CD4-positive, alpha-beta T cell (primary cell): ENCODE data around the gene HIVEP3. TPM values are rescaled to one million over a fixed set of nuclear protein-coding genes. Genes with fewer than 3 reads are reported as not detected.

Experiments
- ATAC-seq: fragments of 200-7000 bp; cut with Tn5 transposase; one replicate; pipeline ENCODE4 v1.10.0; 2022; ENCODE audit warnings: mild to moderate bottlenecking; ENCODE audit not compliant: poor library complexity
- CTCF ChIA-PET: fragments of 350-600 bp; sonication (Branson Sonifier 250); formaldehyde crosslinking; loops from one replicate; lab custom pipeline; 2021; ENCODE audit warnings: antibody characterized with exemption, inconsistent platforms; lab: Charles Lee
- POLR2A ChIA-PET: fragments of 350-600 bp; sonication (Branson Sonifier 250); formaldehyde crosslinking; loops from one replicate; lab custom pipeline; 2021; ENCODE audit warnings: antibody characterized with exemption, inconsistent platforms; lab: Charles Lee
- DNase-seq, 14 experiments: peaks; one replicate each; pipeline ENCODE4 v3.0.0-alpha.2; 2013 to 2020; ENCODE audit warnings: mixed read lengths in 2 of 14
- H3K27ac ChIP-seq, 2 donors: one replicate each; pipeline versions ENCODE4 v1.5.1 to v1.7.0; 2013; ENCODE audit warnings: low read length in 2 of 2, low read depth in 1 of 2, mild to moderate bottlenecking in 1 of 2
- H3K27me3 ChIP-seq, 2 experiments: 1 replicate in 1 of 2; 2 replicates in 1 of 2; pipeline versions ENCODE4 v1.6.1 to v1.7.0; 2013; ENCODE audit warnings: low read length in 2 of 2, control low read depth in 1 of 2, mild to moderate bottlenecking in 1 of 2, moderate library complexity in 1 of 2; ENCODE audit not compliant: insufficient read depth in 2 of 2, control insufficient read depth in 1 of 2
- H3K36me3 ChIP-seq: one replicate; pipeline ENCODE4 v1.6.1; 2013; ENCODE audit warnings: low read length, control low read depth; ENCODE audit not compliant: insufficient read depth
- H3K4me1 ChIP-seq: one replicate; pipeline ENCODE4 v1.6.1; 2013; ENCODE audit warnings: low read length, control low read depth; ENCODE audit not compliant: insufficient read depth
- H3K4me3 ChIP-seq: one replicate; pipeline ENCODE4 v1.5.1; 2013; ENCODE audit warnings: mild to moderate bottlenecking, low read length, moderate library complexity
- H3K9me3 ChIP-seq, 2 experiments: 1 replicate in 1 of 2; 2 replicates in 1 of 2; pipeline versions ENCODE4 v1.6.1 to v1.7.0; 2013; ENCODE audit warnings: low read length in 2 of 2, mild to moderate bottlenecking in 2 of 2, control low read depth in 1 of 2, moderate library complexity in 1 of 2; ENCODE audit not compliant: control insufficient read depth in 1 of 2, insufficient read depth in 1 of 2
- H3K27ac Mint-ChIP-seq: one replicate; pipeline ENCODE4 v1.8.0; 2020; ENCODE audit warnings: mixed read lengths
- H3K27me3 Mint-ChIP-seq: one replicate; pipeline ENCODE4 v1.8.0; 2021; ENCODE audit warnings: mixed read lengths
- H3K36me3 Mint-ChIP-seq: one replicate; pipeline ENCODE4 v1.8.0; 2021; ENCODE audit warnings: low read depth, mixed read lengths
- H3K4me1 Mint-ChIP-seq: one replicate; pipeline ENCODE4 v1.8.0; 2021; ENCODE audit warnings: low read depth, mixed read lengths
- H3K4me3 Mint-ChIP-seq: one replicate; pipeline ENCODE4 v1.8.0; 2020; ENCODE audit warnings: mild to moderate bottlenecking, mixed read lengths
- H3K9me3 Mint-ChIP-seq: one replicate; pipeline ENCODE4 v1.8.0; 2020; ENCODE audit warnings: mixed read lengths
- intact Hi-C, 2 experiments: fragments of 100-400 bp; cut with DNase I in 1 of 2; cut with micrococcal nuclease in 1 of 2; formaldehyde crosslinking; loops; one replicate each; pipeline versions ENCODE4 v1.15.1 to v1.9.0; 2023 to 2025; cut with DNase I, micrococcal nuclease
- total RNA-seq, 174 experiments: library from RNA in 2 of 174; stranded (reverse) in 2 of 174; gene quantifications; one replicate each; pipeline ENCODE4 v1.2.3 and lab custom pipeline; 2021 to 2026
- TF ChIP-seq, protein P1 (sequence below): fragments of 200-600 bp; IDR thresholded peaks from one replicate; pipeline ENCODE4 v1.8.0; 2022; ENCODE audit warnings: antibody characterized with exemption, mild to moderate bottlenecking

HIVEP3 gene
- total RNA-seq, 2 experiments from 2014 or later: 5.1 to 5.4 TPM

- POLR2A ChIA-PET: no interaction called here
Measured at GRCh38 chr1:41677620-41678019, 241.1 kb downstream of the HIVEP3 start.

DNA sequence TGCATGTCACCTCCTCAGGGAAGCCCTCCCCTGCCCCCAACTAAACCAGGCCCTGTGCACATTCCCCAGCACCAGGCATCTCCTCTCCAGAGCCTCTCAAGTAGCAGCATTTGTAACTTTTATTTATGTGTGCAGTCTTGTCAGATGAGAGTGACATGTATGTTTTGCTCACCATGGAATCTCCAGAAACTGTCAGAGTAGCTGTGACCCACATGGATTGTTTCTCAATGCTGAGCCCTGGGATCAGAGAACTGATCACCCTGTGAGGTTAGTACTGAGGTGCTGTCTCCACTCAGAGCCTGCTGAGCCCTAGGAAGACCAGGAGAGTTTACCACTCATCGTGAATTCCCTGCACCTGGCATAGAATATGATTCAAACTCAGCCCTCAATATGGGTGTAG is 243.3 kb downstream of the HIVEP3 start:
- peaks cover 79% of the 10 kb centered on the region for H3K4me1 ChIP-seq
- intact Hi-C loops: no loop called here
- H3K4me3 Mint-ChIP-seq: peak overlapping the region; percentile 71
- DNase-seq (no peak), ATAC-seq (no peak)
- ChIA-PET POLR2A (no interaction called here), CTCF (no interaction called here)
- H3K4me3 ChIP-seq: no peak overlapping the region
- no peaks in the 10 kb centered on the region for H3K9me3 ChIP-seq
- no peaks in the 10 kb centered on the region for H3K27me3 Mint-ChIP-seq
- H3K9me3 Mint-ChIP-seq: no peaks in the 10 kb centered on the region
- H3K4me1 Mint-ChIP-seq: peaks cover 71% of the 10 kb centered on the region
- H3K27ac ChIP-seq: no peak overlapping the region
- no peaks in the 10 kb centered on the region for H3K36me3 ChIP-seq
- peak overlapping the region; percentile 80 for H3K27ac Mint-ChIP-seq
- TF ChIP-seq, protein P1, sequence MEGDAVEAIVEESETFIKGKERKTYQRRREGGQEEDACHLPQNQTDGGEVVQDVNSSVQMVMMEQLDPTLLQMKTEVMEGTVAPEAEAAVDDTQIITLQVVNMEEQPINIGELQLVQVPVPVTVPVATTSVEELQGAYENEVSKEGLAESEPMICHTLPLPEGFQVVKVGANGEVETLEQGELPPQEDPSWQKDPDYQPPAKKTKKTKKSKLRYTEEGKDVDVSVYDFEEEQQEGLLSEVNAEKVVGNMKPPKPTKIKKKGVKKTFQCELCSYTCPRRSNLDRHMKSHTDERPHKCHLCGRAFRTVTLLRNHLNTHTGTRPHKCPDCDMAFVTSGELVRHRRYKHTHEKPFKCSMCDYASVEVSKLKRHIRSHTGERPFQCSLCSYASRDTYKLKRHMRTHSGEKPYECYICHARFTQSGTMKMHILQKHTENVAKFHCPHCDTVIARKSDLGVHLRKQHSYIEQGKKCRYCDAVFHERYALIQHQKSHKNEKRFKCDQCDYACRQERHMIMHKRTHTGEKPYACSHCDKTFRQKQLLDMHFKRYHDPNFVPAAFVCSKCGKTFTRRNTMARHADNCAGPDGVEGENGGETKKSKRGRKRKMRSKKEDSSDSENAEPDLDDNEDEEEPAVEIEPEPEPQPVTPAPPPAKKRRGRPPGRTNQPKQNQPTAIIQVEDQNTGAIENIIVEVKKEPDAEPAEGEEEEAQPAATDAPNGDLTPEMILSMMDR: no peak
- no peaks in the 10 kb centered on the region for H3K27me3 ChIP-seq
- no peaks in the 10 kb centered on the region for H3K36me3 Mint-ChIP-seq

More at GRCh38 chr1:41677620-41678019, 241.1 kb downstream of the HIVEP3 start:
- H3K4me1 Mint-ChIP-seq: peaks cover 56% of the 10 kb centered on the region
- no peaks in the 10 kb centered on the region for H3K36me3 ChIP-seq
- CTCF ChIA-PET: no interaction called here
- H3K4me3 Mint-ChIP-seq: no peak overlapping the region
- TF ChIP-seq, protein P1: no peak
- no peaks in the 10 kb centered on the region for H3K9me3 Mint-ChIP-seq
- H3K36me3 Mint-ChIP-seq: no peaks in the 10 kb centered on the region
- H3K27me3 Mint-ChIP-seq: no peaks in the 10 kb centered on the region
- intact Hi-C loops: no loop called here
- ATAC-seq: no peak
- no peak overlapping the region for H3K27ac ChIP-seq
- no peak overlapping the region for H3K4me3 ChIP-seq
- no peaks in the 10 kb centered on the region for H3K27me3 ChIP-seq
- DNase-seq: no peak
- no peaks in the 10 kb centered on the region for H3K9me3 ChIP-seq
- no peak overlapping the region for H3K27ac Mint-ChIP-seq
- H3K4me1 ChIP-seq: peaks cover 66% of the 10 kb centered on the region

DNA sequence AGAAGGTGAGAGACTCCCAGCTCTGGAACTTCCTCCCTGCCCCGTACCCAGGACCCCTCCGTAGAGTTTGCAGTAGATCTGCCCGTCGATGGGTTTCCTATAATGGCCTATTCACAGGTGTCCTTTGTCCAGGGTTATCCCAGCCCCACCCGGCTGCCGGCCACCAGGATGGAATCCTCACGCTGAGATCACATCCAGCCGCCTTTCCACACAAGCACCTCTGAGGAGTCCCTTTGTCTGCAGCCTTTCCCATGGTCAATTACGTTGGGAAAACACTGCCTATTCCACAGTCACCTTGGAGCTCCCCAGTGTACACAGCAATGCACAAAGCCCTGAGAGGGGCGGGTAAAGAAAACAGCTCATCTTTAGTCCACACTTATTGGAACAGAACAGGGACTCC is 244.2 kb downstream of the HIVEP3 start:
- H3K4me3 ChIP-seq: no peak overlapping the region
- peak overlapping the region; percentile 80 for H3K27ac Mint-ChIP-seq
- peaks cover 79% of the 10 kb centered on the region for H3K4me1 ChIP-seq
- H3K36me3 ChIP-seq: no peaks in the 10 kb centered on the region
- TF ChIP-seq, protein P1: no peak
- intact Hi-C loops: loop anchor here in 1 of 2 experiments (5.0 kb wide), 2 partner anchors 78 to 243 kb away; partner anchors contain the start of gene HIVEP3
- no peaks in the 10 kb centered on the region for H3K9me3 ChIP-seq
- H3K4me1 Mint-ChIP-seq: peaks cover 74% of the 10 kb centered on the region
- DNase-seq: no peak
- no peak overlapping the region for H3K27ac ChIP-seq
- no peaks in the 10 kb centered on the region for H3K9me3 Mint-ChIP-seq
- no peaks in the 10 kb centered on the region for H3K27me3 ChIP-seq
- POLR2A ChIA-PET: interaction anchor here (0.8 to 3.5 kb wide), 3 partner anchors 9 to 19 kb away, joined by 3 to 65 read pairs (median 29); no protein-coding TSS in a partner anchor
- H3K4me3 Mint-ChIP-seq: peak overlapping the region; percentile 23
- no peak for ATAC-seq
- no peaks in the 10 kb centered on the region for H3K36me3 Mint-ChIP-seq
- no peaks in the 10 kb centered on the region for H3K27me3 Mint-ChIP-seq
- CTCF ChIA-PET: interaction anchor here (0.6 kb wide), 1 partner anchor 321 kb away, joined by 3 read pairs; no protein-coding TSS in a partner anchor
